Gastrocnemius medialis (tissue), 4 donors: Measurements from ENCODE around the gene CASKIN2.

ENCODE experiments used
- CTCF ChIP-seq, 5 experiments: fragments of 450-650 bp in 3 of 5; fragments of 200-600 bp in 2 of 5; sonication (generic) in 2 of 5; IDR thresholded peaks in 4 of 5; conservative IDR thresholded peaks in 1 of 5; 1 replicate in 4 of 5; 2 replicates in 1 of 5; pipeline ENCODE4 v1.5.1; 2016 to 2019; ENCODE audit warnings: antibody characterized with exemption in 5 of 5, mild to moderate bottlenecking in 3 of 5, moderate library complexity in 3 of 5
- POLR2A ChIP-seq, 2 donors: fragments of 450-650 bp; IDR thresholded peaks; one replicate each; pipeline ENCODE4 v1.6.1; 2017; ENCODE audit warnings: antibody characterized with exemption in 2 of 2, mild to moderate bottlenecking in 2 of 2, moderate library complexity in 2 of 2

- TF ChIP-seq POLR2A (IDR thresholded peaks at IDR 0.05) (no peak), CTCF (IDR thresholded peaks at IDR 0.05 in 4 of 5, conservative IDR thresholded peaks at IDR 0.05 in 1 of 5) (no peak)
These were observed 28.9 kb upstream of the CASKIN2 start for GRCh38 chr17:75544250-75544649.
